Neural crest cell (in vitro differentiated cells): ENCODE results near the gene ADAMTSL1. TPM values are rescaled to one million over a fixed set of nuclear protein-coding genes. Genes with fewer than 3 reads are reported as not detected.

Experiments used
- DNase-seq: peaks from one replicate; pipeline ENCODE4 v3.0.0; 2021; ENCODE audit warnings: low read depth, mixed read lengths, low spot score
- H3K27ac Mint-ChIP-seq: one replicate; pipeline ENCODE4 v1.8.0; 2021; ENCODE audit warnings: mild to moderate bottlenecking, mixed read lengths; ENCODE audit not compliant: unreplicated experiment
- H3K27me3 Mint-ChIP-seq: 2 replicates; pipeline ENCODE4 v1.8.0; 2021; ENCODE audit warnings: low read depth, mild to moderate bottlenecking, mixed read lengths
- H3K36me3 Mint-ChIP-seq: 2 replicates; pipeline ENCODE4 v1.8.0; 2021; ENCODE audit warnings: low read depth, mild to moderate bottlenecking, mixed read lengths
- H3K4me1 Mint-ChIP-seq: 2 replicates; pipeline ENCODE4 v1.8.0; 2021; ENCODE audit warnings: mixed read lengths
- H3K4me3 Mint-ChIP-seq: one replicate; pipeline ENCODE4 v1.8.0; 2021; ENCODE audit warnings: mild to moderate bottlenecking, mixed read lengths
- H3K9me3 Mint-ChIP-seq: 2 replicates; pipeline ENCODE4 v1.8.0; 2021; ENCODE audit warnings: mixed read lengths
- CTCF ChIP-seq: fragments of 200-600 bp; sonication (generic); conservative IDR thresholded peaks from 2 replicates; pipeline ENCODE4 v1.5.0; 2021; ENCODE audit warnings: antibody characterized with exemption, mild to moderate bottlenecking
- total RNA-seq: library from RNA; stranded (reverse); gene quantifications from 2 replicates; pipeline ENCODE4 v1.2.1, GENCODE V29; 2021

The ADAMTSL1 gene
- total RNA-seq, 1 donor from 2014 or later: 2.3 TPM

- Mint-ChIP-seq H3K36me3 (no peaks in the 10 kb centered on the region), H3K9me3 (peaks cover 3% of the 10 kb centered on the region), H3K4me1 (peaks cover 6% of the 10 kb centered on the region), H3K27ac (no peak overlapping the region), H3K4me3 (no peak overlapping the region), H3K27me3 (no peaks in the 10 kb centered on the region)
- no peak for DNase-seq
- no peak for TF ChIP-seq CTCF
Observed at GRCh38 chr9:18770131-18770908, 296.4 kb downstream of the ADAMTSL1 start.

- Mint-ChIP-seq H3K27ac (peak overlapping the region; percentile 90), H3K9me3 (peaks cover 3% of the 10 kb centered on the region), H3K4me3 (no peak overlapping the region), H3K27me3 (no peaks in the 10 kb centered on the region), H3K36me3 (no peaks in the 10 kb centered on the region), H3K4me1 (peaks cover 6% of the 10 kb centered on the region)
- TF ChIP-seq CTCF: no peak
- DNase-seq: no peak
Observed at GRCh38 chr9:18771011-18771410, 297.1 kb downstream of the ADAMTSL1 start.

- Mint-ChIP-seq H3K36me3 (no peaks in the 10 kb centered on the region), H3K9me3 (peaks cover 3% of the 10 kb centered on the region)
- no peak for DNase-seq
Observed at GRCh38 chr9:18771763-18772162, 297.8 kb downstream of the ADAMTSL1 start.

GRCh38 chr9:18775241-18775640 lies 301.3 kb downstream of the ADAMTSL1 start:
- TF ChIP-seq CTCF: no peak
- H3K36me3 Mint-ChIP-seq: no peaks in the 10 kb centered on the region
- no peak for DNase-seq
- H3K4me3 Mint-ChIP-seq: no peak overlapping the region
- no peaks in the 10 kb centered on the region for H3K27me3 Mint-ChIP-seq
- no peak overlapping the region for H3K27ac Mint-ChIP-seq
- peaks cover 6% of the 10 kb centered on the region for H3K4me1 Mint-ChIP-seq
- H3K9me3 Mint-ChIP-seq: peaks cover 3% of the 10 kb centered on the region

More at GRCh38 chr9:18771763-18772162, 297.8 kb downstream of the ADAMTSL1 start:
- Mint-ChIP-seq H3K4me3 (no peak overlapping the region), H3K27me3 (no peaks in the 10 kb centered on the region), H3K27ac (no peak overlapping the region), H3K4me1 (peaks cover 6% of the 10 kb centered on the region)
- TF ChIP-seq CTCF: no peak

- Mint-ChIP-seq H3K4me1 (peaks cover 6% of the 10 kb centered on the region), H3K9me3 (peaks cover 3% of the 10 kb centered on the region), H3K36me3 (no peaks in the 10 kb centered on the region), H3K4me3 (no peak overlapping the region), H3K27ac (no peak overlapping the region), H3K27me3 (no peaks in the 10 kb centered on the region)
- no peak for TF ChIP-seq CTCF
- no peak for DNase-seq
Observed at GRCh38 chr9:18775930-18776329, 302.0 kb downstream of the ADAMTSL1 start.
